Measurements from ENCODE around the gene KIZ.
"Not testable (repeated sequence)": the region's sequence is repeated elsewhere in the genome, so short reads cannot be mapped to it uniquely, and the experiment has no call there.

Gene KIZ

GRCh38 chr20:21161926-21162325, 36.0 kb downstream of the KIZ start:
- H3K36me3 ChIP-seq (ENCODE audit: control insufficient read depth in 1 of 2, insufficient read depth in 2 of 2, low read length in 2 of 2), result peaks cover 6 to 35% of the 10 kb centered on the region in 2 donors
- peaks cover 0 to 5% of the 10 kb centered on the region in 2 donors for H3K4me1 ChIP-seq (ENCODE audit: control insufficient read depth in 1 of 2, insufficient read depth in 2 of 2, low read length in 2 of 2)
- no peaks in the 10 kb centered on the region for H3K27me3 ChIP-seq (ENCODE audit: low read depth, low read length)
- no peak overlapping the region for H3K27ac ChIP-seq (ENCODE audit: low read length)
- no peaks in the 10 kb centered on the region for H3K9me3 ChIP-seq (ENCODE audit: control insufficient read depth in 1 of 2, low read length in 2 of 2)
- H3K4me3 ChIP-seq (ENCODE audit: low read depth in 1 of 2, low read length in 2 of 2), result no peak overlapping the region

DNA sequence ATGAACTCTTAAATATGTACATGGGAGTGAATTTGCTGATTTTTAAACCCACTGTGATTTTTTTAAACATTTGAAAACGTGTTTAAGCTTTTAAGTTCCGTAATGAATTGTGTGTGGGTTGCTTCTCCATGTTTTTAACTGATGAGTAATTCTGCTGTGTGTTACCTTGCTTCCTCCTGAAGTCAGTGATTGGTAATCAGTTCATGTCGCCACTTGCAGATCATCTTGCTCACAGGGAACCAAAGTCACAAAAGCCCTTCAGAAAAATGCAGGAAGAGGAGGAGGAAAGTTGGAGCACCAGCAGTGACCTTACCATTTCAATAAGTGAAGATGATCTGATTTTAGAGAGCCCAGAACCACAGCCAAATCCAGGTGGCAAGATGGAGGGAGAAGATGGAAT, 36.7 kb downstream of the KIZ start:
- Histone ChIP-seq H3K27ac (ENCODE audit: low read length) (no peak overlapping the region), H3K9me3 (ENCODE audit: control insufficient read depth in 1 of 2, low read length in 2 of 2) (no peaks in the 10 kb centered on the region), H3K4me3 (ENCODE audit: low read depth in 1 of 2, low read length in 2 of 2) (no peak overlapping the region), H3K4me1 (ENCODE audit: control insufficient read depth in 1 of 2, insufficient read depth in 2 of 2, low read length in 2 of 2) (no peaks in the 10 kb centered on the region), H3K27me3 (ENCODE audit: low read depth, low read length) (no peaks in the 10 kb centered on the region), H3K36me3 (ENCODE audit: control insufficient read depth in 1 of 2, insufficient read depth in 2 of 2, low read length in 2 of 2) (peaks cover 6 to 42% of the 10 kb centered on the region in 2 donors)

- Histone ChIP-seq H3K4me1 (ENCODE audit: control insufficient read depth in 1 of 2, insufficient read depth in 2 of 2, low read length in 2 of 2) (no peaks in the 10 kb centered on the region), H3K27me3 (ENCODE audit: low read depth, low read length) (no peaks in the 10 kb centered on the region), H3K36me3 (ENCODE audit: control insufficient read depth in 1 of 2, insufficient read depth in 2 of 2, low read length in 2 of 2) (peaks cover 3 to 34% of the 10 kb centered on the region in 2 donors), H3K27ac (ENCODE audit: low read length) (no peak overlapping the region), H3K9me3 (ENCODE audit: control insufficient read depth in 1 of 2, low read length in 2 of 2) (no peaks in the 10 kb centered on the region), H3K4me3 (ENCODE audit: low read depth in 1 of 2, low read length in 2 of 2) (no peak overlapping the region)
Measured at GRCh38 chr20:21166801-21167200, 40.9 kb downstream of the KIZ start.

- H3K4me3 ChIP-seq (ENCODE audit: low read depth in 1 of 2, low read length in 2 of 2), result no peak overlapping the region
- H3K9me3 ChIP-seq (ENCODE audit: control insufficient read depth in 1 of 2, low read length in 2 of 2), result no peaks in the 10 kb centered on the region
- H3K4me1 ChIP-seq (ENCODE audit: control insufficient read depth in 1 of 2, insufficient read depth in 2 of 2, low read length in 2 of 2), result no peaks in the 10 kb centered on the region
- no peaks in the 10 kb centered on the region for H3K27me3 ChIP-seq (ENCODE audit: low read depth, low read length)
- no peak overlapping the region for H3K27ac ChIP-seq (ENCODE audit: low read length)
- H3K36me3 ChIP-seq (ENCODE audit: control insufficient read depth in 1 of 2, insufficient read depth in 2 of 2, low read length in 2 of 2), result peaks cover 0 to 32% of the 10 kb centered on the region in 2 donors
Measured at GRCh38 chr20:21167261-21167660, 41.4 kb downstream of the KIZ start.

- H3K4me3 ChIP-seq (ENCODE audit: low read depth in 1 of 2, low read length in 2 of 2); H3K27me3 ChIP-seq (ENCODE audit: low read depth, low read length); H3K9me3 ChIP-seq (ENCODE audit: control insufficient read depth in 1 of 2, low read length in 2 of 2); H3K4me1 ChIP-seq (ENCODE audit: control insufficient read depth in 1 of 2, insufficient read depth in 2 of 2, low read length in 2 of 2); H3K27ac ChIP-seq (ENCODE audit: low read length): not testable (repeated sequence)
- peaks cover 0 to 25% of the 10 kb centered on the region in 2 donors for H3K36me3 ChIP-seq (ENCODE audit: control insufficient read depth in 1 of 2, insufficient read depth in 2 of 2, low read length in 2 of 2)
Measured at GRCh38 chr20:21168061-21168460, 42.2 kb downstream of the KIZ start.

DNA sequence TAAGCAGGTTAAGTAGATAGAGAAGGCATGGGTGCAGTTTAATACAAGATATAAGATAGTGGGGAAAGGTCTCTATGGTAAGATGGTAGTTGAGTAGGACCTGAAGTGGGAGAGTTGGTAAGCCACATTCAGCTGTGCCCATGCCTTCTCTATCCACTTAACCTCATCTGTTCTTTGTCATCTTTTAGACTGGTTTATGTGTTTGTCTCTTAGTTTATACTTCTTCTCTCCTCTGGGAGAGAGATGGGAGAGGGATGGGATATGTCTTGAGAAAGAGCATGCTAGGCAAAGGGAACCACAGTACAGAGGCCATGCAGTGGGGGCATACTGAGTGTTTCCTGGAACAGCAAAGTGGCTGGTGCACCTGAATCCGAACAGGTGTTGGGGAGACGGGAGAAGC, 46.7 kb downstream of the KIZ start:
- H3K27ac ChIP-seq (ENCODE audit: low read length), result no peak overlapping the region
- H3K9me3 ChIP-seq (ENCODE audit: control insufficient read depth in 1 of 2, low read length in 2 of 2), result peaks cover 0 to 2% of the 10 kb centered on the region in 2 donors
- no peak overlapping the region for H3K4me3 ChIP-seq (ENCODE audit: low read depth in 1 of 2, low read length in 2 of 2)
- H3K4me1 ChIP-seq (ENCODE audit: control insufficient read depth in 1 of 2, insufficient read depth in 2 of 2, low read length in 2 of 2), result no peaks in the 10 kb centered on the region
- peaks cover 0 to 3% of the 10 kb centered on the region in 2 donors for H3K36me3 ChIP-seq (ENCODE audit: control insufficient read depth in 1 of 2, insufficient read depth in 2 of 2, low read length in 2 of 2)
- H3K27me3 ChIP-seq (ENCODE audit: low read depth, low read length), result no peaks in the 10 kb centered on the region

GRCh38 chr20:21173485-21173884, 47.6 kb downstream of the KIZ start:
- Histone ChIP-seq H3K4me1 (ENCODE audit: control insufficient read depth in 1 of 2, insufficient read depth in 2 of 2, low read length in 2 of 2) (no peaks in the 10 kb centered on the region), H3K27ac (ENCODE audit: low read length) (no peak overlapping the region), H3K36me3 (ENCODE audit: control insufficient read depth in 1 of 2, insufficient read depth in 2 of 2, low read length in 2 of 2) (peaks cover 0 to 3% of the 10 kb centered on the region in 2 donors), H3K9me3 (ENCODE audit: control insufficient read depth in 1 of 2, low read length in 2 of 2) (peaks cover 0 to 5% of the 10 kb centered on the region in 2 donors), H3K4me3 (ENCODE audit: low read depth in 1 of 2, low read length in 2 of 2) (no peak overlapping the region), H3K27me3 (ENCODE audit: low read depth, low read length) (no peaks in the 10 kb centered on the region)

- H3K27me3 ChIP-seq (ENCODE audit: low read depth, low read length), result no peaks in the 10 kb centered on the region
- H3K36me3 ChIP-seq (ENCODE audit: control insufficient read depth in 1 of 2, insufficient read depth in 2 of 2, low read length in 2 of 2), result peaks cover 0 to 3% of the 10 kb centered on the region in 2 donors
- no peak overlapping the region for H3K4me3 ChIP-seq (ENCODE audit: low read depth in 1 of 2, low read length in 2 of 2)
- H3K4me1 ChIP-seq (ENCODE audit: control insufficient read depth in 1 of 2, insufficient read depth in 2 of 2, low read length in 2 of 2), result no peaks in the 10 kb centered on the region
- no peak overlapping the region for H3K27ac ChIP-seq (ENCODE audit: low read length)
- H3K9me3 ChIP-seq (ENCODE audit: control insufficient read depth in 1 of 2, low read length in 2 of 2), result peaks cover 0 to 5% of the 10 kb centered on the region in 2 donors
Measured at GRCh38 chr20:21174516-21175239, 48.8 kb downstream of the KIZ start.

GRCh38 chr20:21175433-21175832, 49.6 kb downstream of the KIZ start:
- no peaks in the 10 kb centered on the region for H3K4me1 ChIP-seq (ENCODE audit: control insufficient read depth in 1 of 2, insufficient read depth in 2 of 2, low read length in 2 of 2)
- H3K27ac ChIP-seq (ENCODE audit: low read length), result no peak overlapping the region
- H3K9me3 ChIP-seq (ENCODE audit: control insufficient read depth in 1 of 2, low read length in 2 of 2), result peaks cover 0 to 5% of the 10 kb centered on the region in 2 donors
- peaks cover 0 to 3% of the 10 kb centered on the region in 2 donors for H3K36me3 ChIP-seq (ENCODE audit: control insufficient read depth in 1 of 2, insufficient read depth in 2 of 2, low read length in 2 of 2)
- no peak overlapping the region for H3K4me3 ChIP-seq (ENCODE audit: low read depth in 1 of 2, low read length in 2 of 2)
- no peaks in the 10 kb centered on the region for H3K27me3 ChIP-seq (ENCODE audit: low read depth, low read length)

GRCh38 chr20:21177767-21178166, 51.9 kb downstream of the KIZ start:
- Histone ChIP-seq H3K27me3 (ENCODE audit: low read depth, low read length) (no peaks in the 10 kb centered on the region), H3K36me3 (ENCODE audit: control insufficient read depth in 1 of 2, insufficient read depth in 2 of 2, low read length in 2 of 2) (peaks cover 0 to 5% of the 10 kb centered on the region in 2 donors), H3K4me3 (ENCODE audit: low read depth in 1 of 2, low read length in 2 of 2) (no peak overlapping the region), H3K9me3 (ENCODE audit: control insufficient read depth in 1 of 2, low read length in 2 of 2) (peaks cover 0 to 5% of the 10 kb centered on the region in 2 donors), H3K27ac (ENCODE audit: low read length) (no peak overlapping the region), H3K4me1 (ENCODE audit: control insufficient read depth in 1 of 2, insufficient read depth in 2 of 2, low read length in 2 of 2) (no peaks in the 10 kb centered on the region)

DNA sequence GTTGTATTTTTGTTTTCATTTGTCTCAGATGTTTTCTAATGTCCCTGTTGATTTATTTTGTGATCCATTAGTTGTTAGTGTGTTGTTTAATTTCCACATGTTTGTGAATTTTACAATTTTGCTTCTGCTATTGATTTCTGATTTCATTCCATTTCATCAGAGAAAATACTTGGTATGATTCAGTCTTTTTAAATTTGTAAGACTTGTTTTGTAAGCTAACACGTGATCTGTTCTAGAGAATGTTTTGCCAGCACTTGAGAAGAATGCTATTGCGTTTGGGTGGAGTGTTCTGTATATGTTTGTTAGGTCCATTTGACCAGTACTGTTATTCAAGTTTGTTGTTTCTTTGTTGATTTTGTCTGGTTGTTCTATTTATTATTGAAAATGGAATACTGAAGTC, 53.9 kb downstream of the KIZ start:
- Histone ChIP-seq H3K4me3 (ENCODE audit: low read depth in 1 of 2, low read length in 2 of 2) (no peak overlapping the region), H3K36me3 (ENCODE audit: control insufficient read depth in 1 of 2, insufficient read depth in 2 of 2, low read length in 2 of 2) (peaks cover 0 to 5% of the 10 kb centered on the region in 2 donors), H3K9me3 (ENCODE audit: control insufficient read depth in 1 of 2, low read length in 2 of 2) (peaks cover 0 to 5% of the 10 kb centered on the region in 2 donors), H3K27me3 (ENCODE audit: low read depth, low read length) (no peaks in the 10 kb centered on the region), H3K4me1 (ENCODE audit: control insufficient read depth in 1 of 2, insufficient read depth in 2 of 2, low read length in 2 of 2) (no peaks in the 10 kb centered on the region), H3K27ac (ENCODE audit: low read length) (no peak overlapping the region)

DNA sequence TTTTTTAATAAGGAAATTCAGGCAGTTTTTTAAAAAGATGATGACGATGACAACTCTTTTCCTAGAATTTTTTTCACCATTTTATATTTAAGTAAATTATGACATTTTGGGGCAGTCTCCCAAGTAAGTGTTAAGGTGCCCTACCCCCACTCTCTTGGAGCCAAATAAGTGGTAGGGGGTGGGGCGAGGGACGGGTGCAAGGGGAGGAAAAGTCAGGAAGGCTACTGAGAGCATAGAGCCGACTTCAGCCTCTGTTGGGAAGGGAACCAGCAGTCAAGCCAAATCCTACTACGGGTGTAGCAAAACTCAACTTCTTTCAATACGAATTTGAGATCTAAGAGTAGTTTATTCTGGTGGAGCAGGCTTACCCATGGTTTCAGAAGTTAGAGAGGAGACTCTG, 54.4 kb downstream of the KIZ start:
- peaks cover 0 to 5% of the 10 kb centered on the region in 2 donors for H3K9me3 ChIP-seq (ENCODE audit: control insufficient read depth in 1 of 2, low read length in 2 of 2)
- peaks cover 0 to 5% of the 10 kb centered on the region in 2 donors for H3K36me3 ChIP-seq (ENCODE audit: control insufficient read depth in 1 of 2, insufficient read depth in 2 of 2, low read length in 2 of 2)
- no peaks in the 10 kb centered on the region for H3K4me1 ChIP-seq (ENCODE audit: control insufficient read depth in 1 of 2, insufficient read depth in 2 of 2, low read length in 2 of 2)
- H3K4me3 ChIP-seq (ENCODE audit: low read depth in 1 of 2, low read length in 2 of 2), result no peak overlapping the region
- H3K27me3 ChIP-seq (ENCODE audit: low read depth, low read length), result no peaks in the 10 kb centered on the region
- H3K27ac ChIP-seq (ENCODE audit: low read length), result no peak overlapping the region

All from muscle layer of duodenum (tissue), 2 donors.